Measurements from ENCODE around the gene SPACDR.

The SPACDR gene

GRCh38 chr7:100434297-100435144 lies 29.5 kb downstream of the SPACDR start:
- DNase-seq (ENCODE audit: low spot score), result peak; percentile 35

- DNase-seq (ENCODE audit: low spot score), result peak; percentile 33
Observed at GRCh38 chr7:100433592-100434296, 30.3 kb downstream of the SPACDR start.

- DNase-seq (ENCODE audit: low spot score), result no peak
Observed at GRCh38 chr7:100433276-100433591, 30.8 kb downstream of the SPACDR start.

- DNase-seq (ENCODE audit: low spot score), result no peak
Observed at GRCh38 chr7:100432621-100433275, 31.3 kb downstream of the SPACDR start.

GRCh38 chr7:100432053-100432452 lies 32.0 kb downstream of the SPACDR start:
- peak; percentile 27 for DNase-seq (ENCODE audit: low spot score)

- no peak for DNase-seq (ENCODE audit: low spot score)
Observed at GRCh38 chr7:100431286-100431735, 32.7 kb downstream of the SPACDR start.

GRCh38 chr7:100430493-100431285 lies 33.4 kb downstream of the SPACDR start:
- DNase-seq (ENCODE audit: low spot score), result no peak

- DNase-seq (ENCODE audit: low spot score), result peak; percentile 99
Observed at GRCh38 chr7:100429637-100430492, 34.2 kb downstream of the SPACDR start, which contains the start of gene MEPCE. MEPCE (plus strand) TSS chr7:100429831; CDS start chr7:100430019, 188 bp downstream.

- DNase-seq (ENCODE audit: low spot score), result peak; percentile 100
Observed at GRCh38 chr7:100428967-100429636, 35.0 kb downstream of the SPACDR start.

- DNase-seq (ENCODE audit: low spot score), result peak; percentile 98
Observed at GRCh38 chr7:100428199-100428966, 35.7 kb downstream of the SPACDR start, which contains the start of gene ZCWPW1. ZCWPW1 (minus strand) TSS chr7:100428703; CDS start chr7:100420649, 8,054 bp downstream.

GRCh38 chr7:100427762-100428198 lies 36.3 kb downstream of the SPACDR start:
- no peak for DNase-seq (ENCODE audit: low spot score)

GRCh38 chr7:100426516-100426915 lies 37.5 kb downstream of the SPACDR start:
- no peak for DNase-seq (ENCODE audit: low spot score)

GRCh38 chr7:100425347-100425746 lies 38.7 kb downstream of the SPACDR start:
- DNase-seq (ENCODE audit: low spot score), result no peak

GRCh38 chr7:100423315-100423714 lies 40.7 kb downstream of the SPACDR start:
- DNase-seq (ENCODE audit: low spot score), result no peak

GRCh38 chr7:100419660-100420226 lies 44.3 kb downstream of the SPACDR start:
- DNase-seq (ENCODE audit: low spot score), result no peak

GRCh38 chr7:100418930-100419659 lies 45.0 kb downstream of the SPACDR start:
- peak; percentile 31 for DNase-seq (ENCODE audit: low spot score)

- no peak for DNase-seq (ENCODE audit: low spot score)
Observed at GRCh38 chr7:100415448-100415847, 48.6 kb downstream of the SPACDR start.

- DNase-seq (ENCODE audit: low spot score), result no peak
Observed at GRCh38 chr7:100413889-100414288, 50.2 kb downstream of the SPACDR start.
